ENCODE results near the gene CLIC2.

The CLIC2 gene

DNA sequence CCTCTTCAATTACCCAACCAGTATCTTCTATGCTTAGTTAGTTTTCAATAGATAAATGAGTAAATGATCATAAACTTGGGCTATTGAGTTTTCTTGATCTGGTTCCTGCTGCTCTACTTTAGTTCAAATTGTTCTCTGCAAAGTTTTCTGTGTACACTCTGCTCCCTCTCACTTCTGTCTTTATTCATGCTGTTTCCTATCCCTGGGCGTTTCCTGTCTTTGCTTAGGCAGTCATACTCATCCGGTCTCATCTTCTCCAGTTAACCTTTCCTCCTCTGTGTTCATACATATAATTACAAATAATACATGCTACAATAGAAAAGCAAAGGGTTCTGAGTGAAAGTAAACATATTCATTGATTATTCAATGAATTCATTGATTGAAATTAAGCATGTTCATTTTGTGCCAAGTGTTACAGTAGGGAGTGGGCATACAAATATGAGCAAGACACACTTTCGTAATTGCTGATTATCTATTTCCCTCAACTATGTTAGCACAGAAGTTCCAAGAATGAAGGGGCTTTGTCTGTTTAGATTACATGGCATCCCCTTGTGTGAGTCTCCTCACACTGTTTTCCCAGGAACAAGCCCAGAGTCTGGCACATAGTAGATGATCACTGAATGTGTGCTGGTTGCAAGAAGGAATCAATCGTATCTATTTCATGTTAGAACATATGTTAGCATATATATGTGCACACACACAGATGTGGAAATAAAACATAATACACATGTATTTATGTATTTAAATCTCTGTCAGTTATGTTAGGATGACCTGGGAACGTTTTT, 71.3 kb downstream of the CLIC2 start:
- no peak for DNase-seq

DNA sequence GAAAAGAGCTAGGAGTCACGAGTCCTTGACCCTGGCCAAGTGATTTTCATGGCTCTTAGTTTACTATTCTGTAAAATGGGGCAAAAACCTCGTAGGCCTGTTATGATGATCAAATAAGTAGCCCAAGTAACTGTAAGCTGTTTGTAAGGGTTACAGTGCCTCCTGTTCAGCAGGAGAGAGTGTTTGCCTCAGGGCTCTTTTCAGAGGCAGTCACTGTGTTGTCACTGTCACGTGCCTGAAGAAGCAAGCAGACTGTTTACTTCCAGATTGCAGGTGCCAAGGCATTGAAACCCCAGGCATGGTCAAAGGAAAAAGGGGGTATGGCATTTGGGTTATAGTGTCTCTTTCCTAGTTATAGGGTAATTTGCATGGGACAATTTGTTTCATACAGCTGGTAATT, 74.7 kb downstream of the CLIC2 start:
- no peak for DNase-seq

DNA sequence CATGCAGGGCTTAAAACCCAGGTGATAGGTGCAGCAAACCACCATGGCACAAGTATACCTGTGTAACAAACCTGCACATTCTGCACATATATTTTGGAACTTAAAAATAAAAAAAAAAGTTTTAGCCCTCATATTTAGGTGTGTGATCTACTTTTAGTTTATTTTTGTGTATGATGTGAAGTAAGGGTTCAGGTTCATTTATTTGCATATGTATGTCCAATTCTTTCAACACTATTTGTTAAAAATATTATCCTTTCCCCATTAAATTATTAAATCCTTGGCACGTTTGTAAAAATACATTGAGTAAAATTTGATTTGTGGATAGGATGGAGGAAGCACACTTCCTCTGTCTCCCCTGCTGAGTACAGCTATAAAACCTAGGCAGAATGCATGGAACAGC, 83.0 kb downstream of the CLIC2 start:
- DNase-seq = no peak

DNA sequence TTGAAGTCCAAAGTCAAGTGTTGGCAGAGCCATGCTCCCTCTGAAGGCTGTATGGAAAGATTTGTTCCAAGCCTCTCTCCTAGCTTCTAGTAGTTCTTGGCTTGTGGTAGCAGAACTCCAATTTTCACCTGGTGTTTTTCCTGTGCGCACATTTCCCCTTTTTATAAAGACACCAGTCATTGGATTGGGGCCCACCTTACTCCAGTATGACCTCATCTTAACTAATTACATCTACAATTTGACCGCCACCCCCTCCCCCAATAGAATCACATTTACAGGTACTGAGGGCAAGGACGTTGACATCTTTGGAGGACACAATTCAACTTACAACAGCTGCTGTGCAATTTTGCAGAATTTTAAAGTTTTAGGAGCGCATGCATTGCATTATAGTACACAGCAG, 86.9 kb downstream of the CLIC2 start:
- no peak for DNase-seq

DNA sequence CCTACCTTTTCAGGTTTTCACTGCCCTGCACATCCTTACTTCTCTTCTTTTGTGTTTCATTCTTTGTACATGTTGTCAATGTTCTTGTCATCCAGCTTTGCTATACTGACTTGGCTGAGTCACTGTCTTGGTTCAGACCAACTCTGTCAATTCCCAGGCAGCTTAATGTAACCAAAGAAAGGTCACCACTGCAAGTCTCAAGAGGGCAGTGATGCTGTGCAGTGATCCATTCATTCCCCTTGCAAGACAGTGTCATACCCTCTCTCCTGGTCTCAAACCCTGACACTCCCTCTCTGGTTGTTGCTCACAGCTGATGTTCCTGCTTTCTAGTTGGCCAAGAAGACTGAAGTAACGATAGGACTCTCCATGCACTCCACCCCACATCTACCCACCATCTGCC, 87.7 kb downstream of the CLIC2 start:
- no peak for DNase-seq

DNA sequence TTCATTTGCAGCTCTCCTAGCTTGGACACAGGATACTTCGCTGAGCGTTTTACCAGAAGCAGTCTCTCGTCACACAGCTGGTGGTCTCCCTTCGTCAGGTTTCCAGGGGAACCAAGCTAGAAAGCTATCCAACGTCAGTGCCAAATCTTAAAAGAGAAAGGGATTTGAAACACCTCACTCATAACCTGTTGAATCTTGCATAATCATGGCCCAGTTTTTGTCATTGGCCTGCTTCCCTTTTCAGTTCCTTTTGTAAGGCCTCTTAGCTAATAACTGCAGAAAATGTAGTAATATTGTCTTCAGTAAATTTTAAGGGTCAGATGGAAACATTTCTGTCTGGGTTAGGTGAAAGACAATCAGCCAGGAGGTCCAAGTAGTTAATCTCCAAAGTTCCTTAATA, 92.1 kb downstream of the CLIC2 start:
- no peak for DNase-seq

DNA sequence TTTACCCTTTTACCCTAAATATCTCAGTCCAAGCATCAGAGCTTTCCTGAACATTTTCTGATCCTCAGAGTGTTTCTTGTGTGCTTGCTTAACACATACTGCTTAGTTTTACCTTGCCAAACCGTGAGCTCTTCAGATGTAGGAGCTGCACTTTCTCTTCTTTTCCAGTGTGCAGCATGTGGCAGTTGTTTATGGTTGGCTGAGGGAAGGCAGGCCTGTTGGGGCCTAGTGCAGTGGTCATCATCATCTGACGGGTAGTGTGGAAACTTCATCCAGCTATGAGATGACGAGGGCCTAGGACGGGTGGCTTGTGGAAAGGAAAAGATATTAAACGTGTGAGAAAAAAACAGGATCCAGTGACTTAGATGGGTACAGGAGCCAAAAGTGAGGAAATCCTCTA, 96.7 kb downstream of the CLIC2 start:
- no peak for DNase-seq

DNA sequence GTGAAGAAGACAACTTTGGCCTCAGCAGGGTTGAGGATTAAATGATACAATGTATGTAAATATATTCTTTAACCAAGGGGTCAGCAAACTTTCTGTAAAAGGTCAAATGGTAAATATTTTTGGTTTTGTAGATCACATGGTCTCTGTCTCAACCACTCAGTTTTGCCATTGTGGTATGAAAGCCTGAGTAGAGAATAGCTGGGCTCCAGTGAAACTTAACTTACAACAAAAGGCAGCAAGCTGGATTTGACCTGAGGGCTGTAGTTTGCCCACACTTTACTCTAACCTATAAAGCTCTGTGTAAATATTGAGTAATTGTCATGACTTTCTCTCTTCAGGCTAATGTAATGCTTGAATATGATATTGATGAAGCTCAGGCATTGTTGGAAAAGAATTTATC, 98.5 kb downstream of the CLIC2 start:
- no peak for DNase-seq

DNA sequence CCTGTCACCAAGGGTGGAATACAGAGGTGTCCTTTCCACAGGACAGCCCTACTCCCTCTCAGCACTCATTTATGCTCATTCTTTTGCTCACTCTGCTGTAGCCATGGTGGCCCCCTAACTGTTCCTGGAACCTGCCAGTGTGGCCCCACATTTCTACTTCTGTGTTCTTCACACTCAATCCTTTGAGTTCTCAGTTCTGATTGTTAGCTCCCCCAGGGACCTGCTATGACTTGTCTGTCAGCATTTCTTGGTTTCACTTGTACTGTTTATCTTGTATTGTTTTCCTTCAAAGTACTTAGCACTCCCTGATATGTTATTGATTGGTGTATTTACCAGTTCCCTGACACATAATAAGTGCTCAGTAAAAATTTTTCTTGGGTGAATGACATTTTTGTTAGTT, 103.3 kb downstream of the CLIC2 start:
- no peak for DNase-seq

All from NCI-H1048 (cell line).